Measurements from ENCODE around the gene CLSTN2.

The CLSTN2 gene

DNA sequence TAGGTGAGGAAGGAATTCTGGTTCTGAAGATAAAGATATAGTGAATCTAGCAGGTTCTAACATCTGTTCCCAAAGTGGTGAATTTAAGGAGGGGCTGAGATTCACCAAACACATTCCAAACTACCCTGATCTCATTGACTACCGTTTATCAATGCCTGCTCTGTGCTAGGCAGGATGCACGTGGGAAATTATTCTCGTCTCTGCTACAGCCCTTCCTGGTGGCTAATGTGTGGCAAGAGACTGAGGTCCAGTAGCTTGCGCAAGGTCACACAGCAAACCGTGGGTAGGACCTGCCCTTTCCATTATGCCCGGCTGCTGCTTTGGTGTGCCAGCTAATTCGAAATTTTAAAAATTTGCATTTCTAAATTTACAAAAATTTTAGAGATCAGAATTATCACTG lies 533.4 kb downstream of the CLSTN2 start:
- DNase-seq = no peak

DNA sequence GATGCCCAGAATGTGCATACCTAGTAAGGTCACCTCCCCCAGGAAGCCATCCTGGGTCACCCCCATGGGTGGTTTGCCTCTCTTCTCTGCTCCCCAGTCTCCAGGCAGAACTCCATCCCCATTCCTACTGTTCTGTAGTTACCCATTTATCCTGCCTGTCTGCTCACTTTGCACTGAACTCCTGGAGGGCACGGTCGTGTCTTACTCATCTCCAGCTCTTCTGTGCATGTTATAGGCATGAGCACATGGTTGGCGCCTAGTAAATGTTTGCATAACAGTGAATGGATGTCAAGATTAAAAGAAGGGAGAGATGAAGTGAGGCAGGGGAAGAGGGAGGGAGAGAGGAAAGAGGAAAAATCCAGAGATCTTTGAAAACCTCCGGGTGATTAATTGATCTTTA lies 534.5 kb downstream of the CLSTN2 start:
- no peak for DNase-seq

DNA sequence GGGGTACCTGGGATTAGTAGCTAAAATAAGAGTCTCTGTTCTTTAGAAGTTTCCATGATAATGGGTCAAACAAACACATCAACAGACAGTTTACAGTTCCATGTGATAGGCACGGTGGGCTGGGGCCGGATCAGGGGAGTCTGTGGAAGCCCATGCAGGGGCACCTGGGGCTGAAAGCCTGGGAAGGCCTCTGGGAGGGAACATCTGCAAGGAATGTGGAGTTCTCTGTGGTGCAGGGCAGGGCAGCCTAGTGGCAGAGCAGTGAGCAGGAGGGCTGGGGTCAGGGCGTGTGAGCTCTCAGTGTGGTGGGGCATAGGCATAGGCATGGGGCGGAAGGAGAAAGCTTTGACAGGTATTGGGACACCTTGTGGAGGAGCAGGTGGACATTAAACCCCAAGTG lies 535.2 kb downstream of the CLSTN2 start:
- no peak for DNase-seq

DNA sequence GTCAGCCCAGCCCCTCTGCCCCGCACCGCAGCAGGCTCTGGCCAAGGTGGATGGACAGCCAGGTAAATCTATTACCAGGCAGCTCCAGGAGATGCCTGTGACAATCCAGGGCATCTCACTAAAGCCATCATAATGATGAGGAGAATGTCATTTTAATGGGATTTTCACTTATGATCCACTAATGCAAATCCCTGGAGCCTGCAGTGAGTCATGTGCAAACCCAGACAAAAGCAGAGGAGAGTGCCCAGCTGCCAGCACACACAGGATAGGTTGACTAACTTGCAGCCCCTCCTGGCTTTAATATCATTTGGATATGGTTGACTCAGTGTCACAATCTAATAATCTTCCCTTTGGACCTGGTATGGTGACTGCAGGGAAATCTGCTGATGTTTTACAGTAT lies 536.0 kb downstream of the CLSTN2 start:
- no peak for DNase-seq

GRCh38 chr3:140472306-140473020 lies 537.5 kb downstream of the CLSTN2 start:
- no peak for DNase-seq

DNA sequence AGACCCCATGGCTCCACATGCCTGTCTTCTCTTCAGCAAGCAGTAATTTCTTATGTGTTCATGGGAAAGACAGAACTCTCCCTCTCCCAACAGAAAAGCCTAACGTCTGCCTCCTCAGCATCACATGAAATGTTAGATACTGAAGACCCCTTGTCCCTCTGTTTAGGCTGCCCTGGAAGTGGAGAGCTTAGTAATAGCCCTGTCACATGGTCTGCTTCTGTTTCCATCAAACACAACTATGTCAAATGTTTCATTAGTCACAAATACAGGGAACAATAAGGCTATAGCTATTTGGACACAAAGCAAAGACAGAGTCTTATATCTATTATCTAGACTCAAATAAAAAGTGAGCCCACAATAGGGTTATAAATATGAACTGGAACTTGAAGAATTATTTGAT lies 552.6 kb downstream of the CLSTN2 start:
- no peak for DNase-seq

- no peak for DNase-seq
Observed at GRCh38 chr3:140493271-140493670, 558.3 kb downstream of the CLSTN2 start.

- DNase-seq = no peak
Observed at GRCh38 chr3:140494970-140495369, 560.0 kb downstream of the CLSTN2 start.

DNA sequence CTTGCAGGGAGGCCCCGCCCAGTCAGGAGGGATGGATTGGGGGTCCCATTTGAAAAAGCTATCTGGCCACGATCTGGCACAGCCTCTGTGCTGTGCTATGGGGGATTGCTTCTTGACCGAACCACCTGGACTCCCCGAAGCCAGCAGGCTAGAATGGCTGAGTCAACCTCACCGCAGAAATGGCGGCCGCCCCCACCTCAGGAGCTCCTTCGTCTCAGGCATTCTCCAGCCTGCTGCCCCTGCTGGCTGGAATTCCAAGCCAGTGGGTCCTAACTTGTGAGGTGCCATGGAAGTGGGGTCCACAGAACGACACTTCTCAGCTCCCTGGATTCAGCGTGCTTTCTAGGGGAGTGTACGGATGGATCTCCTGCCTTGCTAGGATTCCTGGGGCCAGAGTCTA lies 562.3 kb downstream of the CLSTN2 start:
- no peak for DNase-seq

DNA sequence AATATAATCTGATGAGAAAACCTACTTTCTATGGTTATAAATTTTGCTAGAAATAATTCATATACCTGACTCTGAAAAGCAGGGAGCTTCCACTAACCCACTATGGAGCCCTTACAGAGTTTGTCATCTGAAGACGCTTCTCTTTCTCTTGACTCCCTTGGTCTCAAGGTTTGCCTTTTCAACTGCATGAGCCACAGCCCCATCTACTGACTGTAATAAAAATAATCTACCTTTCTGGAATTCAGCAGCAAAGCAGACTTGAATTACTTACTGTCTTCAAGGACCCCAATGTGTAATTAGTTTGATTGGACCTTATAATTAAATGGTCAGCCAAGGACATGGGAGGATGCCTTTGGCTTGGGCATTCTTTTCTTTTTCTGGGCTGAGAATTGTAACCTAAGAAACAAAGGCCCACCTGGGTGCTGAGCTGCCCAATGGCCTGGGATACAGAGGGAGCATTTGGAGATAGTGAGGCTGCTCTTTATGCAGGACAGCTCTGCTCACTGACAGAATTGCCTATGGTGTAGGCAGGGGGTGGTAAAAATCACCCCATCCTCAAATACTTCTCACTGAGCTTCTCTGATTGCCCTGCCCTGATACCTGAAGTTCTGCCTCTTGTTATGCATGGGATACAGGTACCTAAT lies 564.3 kb downstream of the CLSTN2 start:
- DNase-seq = no peak

GRCh38 chr3:140500473-140500872 lies 565.5 kb downstream of the CLSTN2 start:
- peak; percentile 13 for DNase-seq

GRCh38 chr3:140501061-140501769 lies 566.2 kb downstream of the CLSTN2 start:
- DNase-seq = no peak

- no peak for DNase-seq
Observed at GRCh38 chr3:140501770-140502364, 566.9 kb downstream of the CLSTN2 start.

DNA sequence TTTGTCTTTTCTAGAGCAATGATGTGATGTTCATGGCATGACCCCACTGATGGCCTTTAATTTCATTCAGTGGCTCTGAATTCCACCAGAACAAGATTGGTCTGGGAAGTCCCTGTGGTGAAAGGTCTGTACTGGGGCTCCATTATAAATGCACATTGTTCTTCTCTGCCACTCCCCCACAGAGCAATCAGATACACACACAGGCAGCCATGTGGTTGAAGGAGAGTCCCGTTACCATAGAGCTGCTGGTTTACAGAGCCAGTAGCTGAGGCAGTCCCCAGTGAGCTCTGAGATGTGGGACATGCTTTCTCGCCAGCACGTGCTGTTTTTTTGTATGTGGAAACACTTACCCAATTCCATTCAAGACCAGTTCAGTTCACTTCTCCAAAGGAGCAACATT lies 570.2 kb downstream of the CLSTN2 start:
- no peak for DNase-seq

- no peak for DNase-seq
Observed at GRCh38 chr3:140505876-140506275, 570.9 kb downstream of the CLSTN2 start.

DNA sequence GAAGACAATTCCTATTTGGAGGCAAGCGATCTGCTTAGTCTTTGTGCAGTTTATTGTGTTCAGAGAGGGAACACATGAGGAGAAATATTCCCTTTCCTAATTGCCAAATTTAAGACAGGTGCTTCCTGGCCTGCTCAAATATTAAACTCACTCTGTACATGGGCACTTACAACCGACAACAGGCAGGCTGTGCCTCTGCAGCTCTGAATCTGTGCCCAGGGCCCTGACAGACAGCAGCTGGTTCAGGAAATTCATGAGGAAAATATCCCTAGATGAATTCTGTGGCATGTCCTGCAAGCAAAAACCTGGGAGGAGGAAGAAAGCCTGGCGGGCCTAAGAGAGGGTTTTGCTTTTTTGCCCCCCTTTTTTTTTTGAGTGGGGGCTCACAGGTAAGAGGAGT lies 573.6 kb downstream of the CLSTN2 start:
- peak; percentile 15 for DNase-seq

GRCh38 chr3:140509534-140509933 lies 574.5 kb downstream of the CLSTN2 start:
- no peak for DNase-seq

- no peak for DNase-seq
Observed at GRCh38 chr3:140510303-140510861, 575.4 kb downstream of the CLSTN2 start.

GRCh38 chr3:140521751-140522445 lies 586.9 kb downstream of the CLSTN2 start:
- DNase-seq = no peak

DNA sequence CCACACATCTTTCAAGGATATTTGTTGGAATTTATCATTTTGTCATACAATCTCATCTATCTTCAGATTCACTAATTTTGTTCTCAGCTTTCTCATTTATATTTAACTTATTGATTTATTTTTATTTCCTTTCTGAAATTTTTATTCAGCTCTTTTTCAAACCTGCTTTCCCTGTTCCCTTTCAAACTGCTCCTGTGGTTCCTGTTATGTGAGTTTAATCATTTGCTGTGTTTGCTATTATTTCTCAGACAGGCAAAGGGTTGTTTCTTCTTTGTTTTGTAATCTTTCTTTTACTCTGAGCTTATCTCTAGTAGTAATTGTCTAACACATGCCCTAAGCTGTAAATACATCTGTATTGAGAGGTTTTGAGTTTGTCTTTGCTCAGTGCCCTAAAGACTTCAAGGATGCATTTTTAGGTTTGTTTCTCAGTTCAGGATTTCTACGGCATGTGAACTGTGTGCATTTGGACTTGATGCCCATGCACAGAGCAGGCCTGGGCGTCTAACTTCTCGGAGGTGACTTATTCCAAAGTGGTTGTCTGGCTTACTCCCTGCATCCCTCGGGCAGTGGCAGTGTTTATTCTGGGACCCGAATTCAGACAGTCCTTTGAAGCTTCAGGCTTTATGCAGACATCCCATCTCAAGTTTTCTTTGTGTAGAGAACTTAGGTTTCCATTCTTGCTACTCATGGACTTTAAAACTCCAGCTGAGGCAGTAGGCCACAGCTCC lies 587.8 kb downstream of the CLSTN2 start:
- DNase-seq = no peak

- DNase-seq = no peak
Observed at GRCh38 chr3:140523600-140523999, 588.6 kb downstream of the CLSTN2 start.

DNA sequence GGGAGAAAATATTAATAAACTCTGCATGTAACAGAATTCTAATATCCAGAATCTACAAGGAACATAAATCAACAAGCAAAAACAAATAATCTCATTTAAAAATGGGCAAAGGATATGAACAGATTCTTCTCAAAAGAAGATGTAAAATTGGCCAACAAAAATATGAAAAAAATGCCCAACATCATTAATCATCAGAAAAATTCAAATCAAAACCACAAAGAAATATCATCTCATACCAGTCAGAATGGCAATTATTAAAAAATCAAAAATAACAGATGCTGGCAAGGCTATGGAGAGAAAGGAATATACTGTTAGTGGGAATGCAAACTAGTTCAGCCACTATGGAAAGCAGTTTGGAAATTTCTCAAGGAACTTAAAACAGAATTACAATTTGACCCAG lies 592.2 kb downstream of the CLSTN2 start:
- DNase-seq = no peak

All from NCI-H1092 (cell line).